ENCODE results near the gene KRTAP10-7. TPM values are rescaled to one million over a fixed set of nuclear protein-coding genes. Genes with fewer than 3 reads are reported as not detected.
"Not testable (repeated sequence)": the region's sequence is repeated elsewhere in the genome, so short reads cannot be mapped to it uniquely, and the experiment has no call there.

The KRTAP10-7 gene
- total and polyA plus RNA-seq, 10 donors, result not detected

GRCh38 chr21:44625756-44626155 is 25.4 kb downstream of the KRTAP10-7 start:
- H3K27me3 ChIP-seq (replicated peaks in 1 of 7), result peaks cover 0 to 31% (median 0%) of the 10 kb centered on the region in 7 donors
- DNase-seq, result no peak
- peaks cover 5 to 64% (median 44%) of the 10 kb centered on the region in 8 donors for H3K9me3 ChIP-seq
- 87 to 93% (median 88%) methylated on average over 6 to 7 of the region's 7 CpGs for WGBS, 5 donors
- no peaks in the 10 kb centered on the region for H3K36me3 ChIP-seq
- H3K27ac ChIP-seq, result no peak overlapping the region
- no peak overlapping the region for H3K4me3 ChIP-seq
- TF ChIP-seq POLR2A (IDR thresholded peaks at IDR 0.05) (no peak), POLR2AphosphoS5 (IDR thresholded peaks at IDR 0.05) (no peak), CTCF (IDR thresholded peaks at IDR 0.05 in 8 of 11, conservative IDR thresholded peaks at IDR 0.05 in 3 of 11) (no peak)
- H3K4me1 ChIP-seq, result peaks cover 0 to 17% (median 4%) of the 10 kb centered on the region in 6 donors
- intact Hi-C loops (cut with DNase I; ENCODE audit: low total_unique reads), result no loop called here

GRCh38 chr21:44626262-44626661 is 25.9 kb downstream of the KRTAP10-7 start:
- peaks cover 0 to 17% (median 4%) of the 10 kb centered on the region in 6 donors for H3K4me1 ChIP-seq
- no peak overlapping the region for H3K27ac ChIP-seq
- H3K36me3 ChIP-seq, result no peaks in the 10 kb centered on the region
- intact Hi-C loops (cut with DNase I; ENCODE audit: low total_unique reads), result no loop called here
- peak; percentile 73 for DNase-seq
- peaks cover 5 to 64% (median 48%) of the 10 kb centered on the region in 8 donors for H3K9me3 ChIP-seq
- WGBS, 5 donors, result 64 to 71% (median 67%) methylated on average over 7 to 10 of the region's 10 CpGs
- no peak for TF ChIP-seq POLR2A (IDR thresholded peaks at IDR 0.05)
- peak in 1 of 3 donors; percentile 21 for TF ChIP-seq POLR2AphosphoS5 (IDR thresholded peaks at IDR 0.05)
- no peak overlapping the region for H3K4me3 ChIP-seq
- peaks cover 0 to 31% (median 0%) of the 10 kb centered on the region in 7 donors for H3K27me3 ChIP-seq (replicated peaks in 1 of 7)

GRCh38 chr21:44626673-44627143 is 26.3 kb downstream of the KRTAP10-7 start, which contains the start of gene KRTAP10-9:
KRTAP10-9 (plus strand) TSS chr21:44627093; CDS start chr21:44627172, 79 bp downstream.
- Histone ChIP-seq H3K4me1 (peaks cover 0 to 17% (median 4%) of the 10 kb centered on the region in 6 donors), H3K36me3 (no peaks in the 10 kb centered on the region), H3K4me3 (no peak within 1 kb of the TSS), H3K27me3 (replicated peaks in 1 of 7) (peaks cover 0 to 31% (median 0%) of the 10 kb centered on the region in 7 donors), H3K27ac (no peak within 1 kb of the TSS), H3K9me3 (peaks cover 5 to 64% (median 52%) of the 10 kb centered on the region in 8 donors)
- peak; percentile 35 for DNase-seq
- 48 to 55% (median 49%) methylated on average over 5 to 7 of the region's 7 CpGs for WGBS, 5 donors
- no peak for TF ChIP-seq POLR2A (IDR thresholded peaks at IDR 0.05)
- TF ChIP-seq CTCF (IDR thresholded peaks at IDR 0.05 in 8 of 11, conservative IDR thresholded peaks at IDR 0.05 in 3 of 11), result no peak
- intact Hi-C loops (cut with DNase I; ENCODE audit: low total_unique reads), result no loop called here

GRCh38 chr21:44627181-44627822 is 26.9 kb downstream of the KRTAP10-7 start:
- intact Hi-C loops (cut with DNase I; ENCODE audit: low total_unique reads), result not testable (repeated sequence)

GRCh38 chr21:44627831-44628233 is 27.4 kb downstream of the KRTAP10-7 start:
- Histone ChIP-seq H3K27me3 (replicated peaks in 1 of 7) (peaks cover 0 to 31% (median 0%) of the 10 kb centered on the region in 7 donors), H3K9me3 (peaks cover 10 to 64% (median 53%) of the 10 kb centered on the region in 8 donors), H3K4me1 (peaks cover 0 to 17% (median 4%) of the 10 kb centered on the region in 6 donors)
- H3K36me3 ChIP-seq; H3K4me3 ChIP-seq; H3K27ac ChIP-seq; DNase-seq; intact Hi-C loops (cut with DNase I; ENCODE audit: low total_unique reads): not testable (repeated sequence)
- WGBS, 5 donors, result 64 to 78% (median 67%) methylated on average over 10 to 15 of the region's 15 CpGs

More at GRCh38 chr21:44627181-44627822, 26.9 kb downstream of the KRTAP10-7 start:
- not testable (repeated sequence) for H3K27ac ChIP-seq, H3K36me3 ChIP-seq, H3K4me3 ChIP-seq
- Histone ChIP-seq H3K27me3 (replicated peaks in 1 of 7) (peaks cover 0 to 31% (median 0%) of the 10 kb centered on the region in 7 donors), H3K4me1 (peaks cover 0 to 17% (median 4%) of the 10 kb centered on the region in 6 donors), H3K9me3 (peaks cover 8 to 64% (median 53%) of the 10 kb centered on the region in 8 donors)
- peak; percentile 46 for DNase-seq
- 80 to 88% (median 83%) methylated on average over 13 to 20 of the region's 20 CpGs for WGBS, 5 donors
